Right atrium auricular region (tissue), 2 donors: ENCODE results near the gene CCDC69. TPM values are rescaled to one million over a fixed set of nuclear protein-coding genes. Genes with fewer than 3 reads are reported as not detected.

Source experiments
- DNase-seq: peaks from one replicate; pipeline ENCODE4 v3.0.0-alpha.2; 2019; ENCODE audit warnings: low spot score
- H3K27ac ChIP-seq, 2 donors: fragments of 200-600 bp; sonication (generic); 1 replicate in 1 of 2; 2 replicates in 1 of 2; pipeline ENCODE4 v1.5.1; 2016 to 2019
- H3K27me3 ChIP-seq, 2 donors: fragments of 200-600 bp; sonication (generic); one replicate each; pipeline versions ENCODE4 v1.5.1 to v1.6.0; 2017 to 2019
- H3K36me3 ChIP-seq: fragments of 200-600 bp; sonication (generic); one replicate; pipeline ENCODE4 v1.5.1; 2016
- H3K4me1 ChIP-seq, 2 donors: fragments of 200-600 bp; sonication (generic); one replicate each; pipeline versions ENCODE4 v1.5.1 to v1.6.0; 2017 to 2019
- H3K4me3 ChIP-seq, 2 donors: fragments of 200-600 bp; sonication (generic); 1 replicate in 1 of 2; 2 replicates in 1 of 2; pipeline ENCODE4 v1.5.1; 2017 to 2019; ENCODE audit warnings: mild to moderate bottlenecking in 1 of 2, moderate library complexity in 1 of 2
- H3K9me3 ChIP-seq, 2 donors: fragments of 200-600 bp; sonication (generic); one replicate each; pipeline ENCODE4 v1.5.1; 2019
- total RNA-seq, 2 donors: library from RNA; depleted of rRNA; stranded (reverse); fragments of >200 nt; gene quantifications; one replicate each; pipeline ENCODE4 v1.1.0, GENCODE V29; 2016
- TF ChIP-seq, protein P1 (sequence below), 2 donors: fragments of 200-600 bp; sonication (generic); IDR thresholded peaks; one replicate each; pipeline ENCODE4 v1.5.1; 2019; ENCODE audit warnings: antibody characterized with exemption in 2 of 2

The CCDC69 gene
- total RNA-seq, 2 donors from 2014 or later: 185 to 202 TPM

DNA sequence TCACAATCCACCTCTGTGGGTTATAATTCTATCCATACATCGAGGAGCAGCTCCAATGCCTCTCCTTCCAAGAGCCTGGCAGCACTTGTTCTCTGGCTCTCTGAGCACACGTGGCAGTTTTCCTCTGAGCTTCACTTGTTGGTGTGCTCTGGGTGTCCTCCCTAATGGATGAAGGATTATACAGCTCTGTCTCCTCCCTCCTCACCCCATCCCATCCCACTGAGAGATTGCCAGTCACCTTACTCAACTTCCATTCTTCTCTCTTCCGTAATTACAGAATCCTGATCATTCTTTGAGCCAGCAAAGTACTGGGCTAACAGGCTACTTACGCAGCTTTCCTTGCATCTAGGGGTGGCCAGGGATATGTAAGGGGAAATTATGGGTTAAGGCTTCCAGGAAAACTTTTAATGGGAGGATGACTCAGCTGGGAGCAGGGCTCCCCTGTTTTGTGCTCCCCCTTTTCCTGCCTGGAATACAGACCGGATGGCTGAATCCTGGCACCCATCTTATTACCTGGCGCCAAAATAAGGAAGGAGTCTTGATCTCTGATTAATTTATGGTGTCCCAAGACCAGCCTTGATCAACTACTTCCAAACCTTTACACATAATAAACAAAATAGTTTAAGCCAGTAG lies 6.3 kb upstream of the CCDC69 start:
- H3K27ac ChIP-seq: peak overlapping the region in 1 of 2 donors; percentile 30
- DNase-seq: no peak

DNA sequence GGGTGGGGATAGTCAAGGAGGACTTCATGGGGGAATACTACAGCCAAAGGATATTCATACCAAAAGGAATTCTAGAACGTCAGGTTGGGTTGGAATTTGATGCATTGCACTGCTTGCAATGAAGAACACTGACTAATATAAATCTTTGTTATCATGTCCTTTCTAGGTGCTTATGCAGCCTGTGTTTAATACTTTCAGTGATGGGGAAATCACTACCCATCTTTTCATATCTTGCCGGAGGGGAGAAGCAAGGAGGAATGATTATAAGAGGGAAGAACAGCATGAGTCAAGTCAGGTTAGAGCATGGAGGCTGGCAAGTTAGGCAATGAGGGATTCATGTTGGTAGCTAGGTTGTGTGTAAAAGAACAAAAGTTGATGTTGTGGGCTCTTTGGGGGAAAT lies 5.1 kb upstream of the CCDC69 start:
- H3K9me3 ChIP-seq: no peaks in the 10 kb centered on the region
- TF ChIP-seq, protein P1, sequence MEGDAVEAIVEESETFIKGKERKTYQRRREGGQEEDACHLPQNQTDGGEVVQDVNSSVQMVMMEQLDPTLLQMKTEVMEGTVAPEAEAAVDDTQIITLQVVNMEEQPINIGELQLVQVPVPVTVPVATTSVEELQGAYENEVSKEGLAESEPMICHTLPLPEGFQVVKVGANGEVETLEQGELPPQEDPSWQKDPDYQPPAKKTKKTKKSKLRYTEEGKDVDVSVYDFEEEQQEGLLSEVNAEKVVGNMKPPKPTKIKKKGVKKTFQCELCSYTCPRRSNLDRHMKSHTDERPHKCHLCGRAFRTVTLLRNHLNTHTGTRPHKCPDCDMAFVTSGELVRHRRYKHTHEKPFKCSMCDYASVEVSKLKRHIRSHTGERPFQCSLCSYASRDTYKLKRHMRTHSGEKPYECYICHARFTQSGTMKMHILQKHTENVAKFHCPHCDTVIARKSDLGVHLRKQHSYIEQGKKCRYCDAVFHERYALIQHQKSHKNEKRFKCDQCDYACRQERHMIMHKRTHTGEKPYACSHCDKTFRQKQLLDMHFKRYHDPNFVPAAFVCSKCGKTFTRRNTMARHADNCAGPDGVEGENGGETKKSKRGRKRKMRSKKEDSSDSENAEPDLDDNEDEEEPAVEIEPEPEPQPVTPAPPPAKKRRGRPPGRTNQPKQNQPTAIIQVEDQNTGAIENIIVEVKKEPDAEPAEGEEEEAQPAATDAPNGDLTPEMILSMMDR (IDR thresholded peaks at IDR 0.05): no peak
- no peak overlapping the region for H3K4me3 ChIP-seq
- H3K4me1 ChIP-seq: peaks cover 0 to 13% of the 10 kb centered on the region in 2 donors
- no peak for DNase-seq
- no peaks in the 10 kb centered on the region for H3K27me3 ChIP-seq
- H3K36me3 ChIP-seq: no peaks in the 10 kb centered on the region
- H3K27ac ChIP-seq: no peak overlapping the region

More for the DNA sequence above, 6.3 kb upstream of the CCDC69 start:
- Histone ChIP-seq H3K4me1 (peaks cover 0 to 16% of the 10 kb centered on the region in 2 donors), H3K27me3 (no peaks in the 10 kb centered on the region), H3K9me3 (no peaks in the 10 kb centered on the region), H3K4me3 (no peak overlapping the region), H3K36me3 (no peaks in the 10 kb centered on the region)
- TF ChIP-seq, protein P1 (IDR thresholded peaks at IDR 0.05): no peak

DNA sequence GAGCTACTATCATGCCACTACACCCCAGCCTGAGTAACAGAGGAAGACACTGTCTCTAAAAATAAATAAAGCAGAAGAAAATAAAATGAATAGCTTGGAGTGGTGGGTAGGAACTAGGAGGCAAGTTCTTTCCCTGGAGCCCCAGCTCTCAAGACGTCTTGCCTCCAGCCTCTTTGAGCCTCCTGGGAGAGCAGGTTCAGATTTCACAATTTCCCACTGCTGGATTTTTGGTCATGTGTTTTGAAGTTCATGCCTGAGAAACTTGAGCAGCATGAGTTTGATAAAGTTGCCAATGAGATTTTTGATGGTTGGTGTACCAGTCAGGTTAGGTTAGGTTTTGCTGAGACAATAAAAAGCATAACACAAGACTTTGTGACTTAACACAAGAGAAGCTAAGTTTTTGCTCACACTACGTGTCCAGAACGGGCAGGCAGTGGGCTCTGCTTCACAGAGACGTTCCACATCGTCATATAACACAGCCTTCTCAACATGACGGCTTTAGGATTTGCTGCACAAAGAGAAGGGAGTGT lies 4.1 kb upstream of the CCDC69 start:
- no peaks in the 10 kb centered on the region for H3K36me3 ChIP-seq
- no peak overlapping the region for H3K4me3 ChIP-seq
- no peak overlapping the region for H3K27ac ChIP-seq
- peaks cover 0 to 10% of the 10 kb centered on the region in 2 donors for H3K4me1 ChIP-seq
- H3K27me3 ChIP-seq: no peaks in the 10 kb centered on the region
- no peak for DNase-seq
- no peaks in the 10 kb centered on the region for H3K9me3 ChIP-seq
- TF ChIP-seq, protein P1 (IDR thresholded peaks at IDR 0.05): no peak

DNA sequence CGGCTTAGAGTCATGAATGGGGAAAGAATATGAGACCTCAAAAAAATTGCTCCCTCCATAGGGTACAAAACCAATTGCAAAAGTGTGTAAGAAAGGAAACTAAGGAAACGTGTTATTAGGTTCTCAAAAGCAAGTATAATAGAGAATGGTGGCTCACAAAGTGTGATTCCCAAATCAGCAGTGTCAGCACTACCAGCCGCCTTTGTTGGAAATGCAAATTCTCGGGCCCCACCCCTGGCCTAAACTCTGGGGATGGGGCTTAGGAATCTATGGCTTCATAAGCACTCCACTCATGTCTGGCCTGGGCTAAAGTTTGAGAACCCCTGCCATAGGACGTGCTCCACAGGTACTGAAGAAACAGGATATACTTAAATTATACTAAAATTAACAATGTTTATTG lies 1.6 kb upstream of the CCDC69 start:
- Histone ChIP-seq H3K4me1 (peaks cover 0 to 35% of the 10 kb centered on the region in 2 donors), H3K27ac (no peak overlapping the region)
- no peak for DNase-seq

DNA sequence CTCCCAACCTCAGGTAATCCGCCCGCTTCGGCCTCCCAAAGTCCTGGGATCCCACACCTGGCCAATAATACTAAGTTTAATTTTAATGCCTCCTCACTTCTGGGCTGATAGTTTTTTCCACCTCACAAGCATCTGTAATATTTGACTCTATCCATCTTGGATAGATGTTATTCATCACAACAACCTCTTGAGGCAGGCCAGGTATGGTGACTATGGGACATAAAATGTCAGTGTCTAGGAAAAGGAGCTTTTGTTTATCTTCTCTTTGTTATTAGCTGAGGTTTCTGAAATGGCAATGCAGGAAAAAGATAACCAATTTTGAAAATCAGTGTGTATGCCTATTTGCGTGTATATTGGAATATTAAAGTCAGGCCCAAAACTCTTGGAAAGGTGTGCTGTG lies 1.2 kb upstream of the CCDC69 start:
- no peak for DNase-seq
- TF ChIP-seq, protein P1 (IDR thresholded peaks at IDR 0.05): no peak
- Histone ChIP-seq H3K9me3 (no peaks in the 10 kb centered on the region), H3K27ac (no peak overlapping the region), H3K4me3 (no peak overlapping the region), H3K36me3 (no peaks in the 10 kb centered on the region), H3K4me1 (peaks cover 0 to 39% of the 10 kb centered on the region in 2 donors), H3K27me3 (no peaks in the 10 kb centered on the region)

More for the DNA sequence above, 1.6 kb upstream of the CCDC69 start:
- Histone ChIP-seq H3K9me3 (no peaks in the 10 kb centered on the region), H3K36me3 (no peaks in the 10 kb centered on the region), H3K27me3 (no peaks in the 10 kb centered on the region), H3K4me3 (no peak overlapping the region)
- TF ChIP-seq, protein P1 (IDR thresholded peaks at IDR 0.05): no peak
